H1 (cell line): ENCODE measurements around the gene MRFAP1L1. TPM values are rescaled to one million over a fixed set of nuclear protein-coding genes. Genes with fewer than 3 reads are reported as not detected.

Experiments
- CTCF ChIA-PET: fragments of 300-600 bp; sonication (Branson Sonifier 250); formaldehyde crosslinking; loops from one replicate; lab custom pipeline; 2021; ENCODE audit not compliant: partially characterized antibody; lab: Charles Lee
- POLR2A ChIA-PET: fragments of 300-600 bp; sonication (Branson Sonifier 250); formaldehyde crosslinking; loops from one replicate; lab custom pipeline; 2021; ENCODE audit warnings: inconsistent platforms; ENCODE audit not compliant: partially characterized antibody; lab: Charles Lee
- DNase-seq, 2 experiments: peaks; one replicate each; pipeline versions ENCODE4 v3.0.0 to v3.0.0-alpha.2; 2010 to 2022; ENCODE audit warnings: low spot score in 2 of 2, low read depth in 1 of 2, mixed read lengths in 1 of 2
- FAIRE-seq: peaks from 2 replicates; lab custom pipeline; 2011; peaks lifted over from hg19 to GRCh38; lab: Jason Lieb, UNC
- H2AFZ ChIP-seq: 2 replicates; pipeline ENCODE4 v1.8.1; 2012; ENCODE audit warnings: low read length, inconsistent platforms
- H2AK5ac ChIP-seq: 2 replicates; pipeline ENCODE4 v1.6.1; 2013; ENCODE audit warnings: low read depth, low read length
- H2BK120ac ChIP-seq: replicated peaks from 2 replicates; pipeline ENCODE3; 2013; ENCODE audit warnings: low read depth, low read length, inconsistent platforms
- H2BK12ac ChIP-seq: 2 replicates; pipeline ENCODE4 v1.6.1; 2013; ENCODE audit warnings: low read depth, low read length
- H2BK15ac ChIP-seq: 2 replicates; pipeline ENCODE4 v1.6.1; 2013; ENCODE audit warnings: low read length
- H2BK20ac ChIP-seq: 2 replicates; pipeline ENCODE4 v1.6.1; 2013; ENCODE audit warnings: low read length
- H2BK5ac ChIP-seq: 2 replicates; pipeline ENCODE4 v1.6.1; 2013; ENCODE audit warnings: low read depth, low read length
- H3K14ac ChIP-seq: 2 replicates; pipeline ENCODE4 v1.6.1; 2013; ENCODE audit warnings: inconsistent platforms; ENCODE audit not compliant: insufficient read length
- H3K18ac ChIP-seq: 2 replicates; pipeline ENCODE4 v1.6.1; 2013; ENCODE audit warnings: low read length; ENCODE audit errors: extremely low read depth
- H3K23ac ChIP-seq: 2 replicates; pipeline ENCODE4 v1.6.1; 2013; ENCODE audit warnings: inconsistent platforms; ENCODE audit not compliant: insufficient read length
- H3K23me2 ChIP-seq: 2 replicates; pipeline ENCODE4 v1.6.1; 2013; ENCODE audit warnings: low read depth, low read length
- H3K27ac ChIP-seq: 2 replicates; pipeline ENCODE4 v1.6.1; 2011; ENCODE audit warnings: low read depth, low read length, inconsistent platforms
- H3K27me3 ChIP-seq, 4 experiments: replicated peaks in 1 of 4; 1 replicate in 1 of 4; 2 replicates in 3 of 4; pipeline versions ENCODE4 v1.6.1 to v1.8.1; 2011 to 2013; ENCODE audit warnings: low read length in 3 of 4, mild to moderate bottlenecking in 3 of 4, inconsistent platforms in 2 of 4, mixed read lengths in 2 of 4, moderate library complexity in 1 of 4; ENCODE audit not compliant: control insufficient read depth in 3 of 4, insufficient read depth in 3 of 4; ENCODE audit errors: extremely low read depth in 1 of 4
- H3K36me3 ChIP-seq, 4 experiments: 2 replicates each; pipeline versions ENCODE4 v1.6.1 to v1.8.1; 2011 to 2013; ENCODE audit warnings: mild to moderate bottlenecking in 4 of 4, low read length in 3 of 4, moderate library complexity in 2 of 4, control low read depth in 1 of 4, inconsistent platforms in 1 of 4; ENCODE audit not compliant: insufficient read depth in 4 of 4, control insufficient read depth in 2 of 4
- H3K4ac ChIP-seq: replicated peaks from 2 replicates; pipeline ENCODE3; 2013; ENCODE audit warnings: low read length, low read depth, mixed read lengths, inconsistent platforms; ENCODE audit not compliant: insufficient read length
- H3K4me1 ChIP-seq, 4 experiments: replicated peaks in 1 of 4; 1 replicate in 1 of 4; 2 replicates in 3 of 4; pipeline versions ENCODE4 v1.6.1 to v1.8.1; 2011 to 2013; ENCODE audit warnings: low read length in 3 of 4, inconsistent platforms in 2 of 4, mixed read lengths in 1 of 4; ENCODE audit not compliant: insufficient read depth in 4 of 4, control insufficient read depth in 3 of 4
- H3K4me2 ChIP-seq, 2 experiments: 2 replicates each; pipeline versions ENCODE4 v1.6.1 to v1.8.1; 2011 to 2013; ENCODE audit warnings: low read depth in 2 of 2, low read length in 2 of 2, control low read depth in 1 of 2, inconsistent platforms in 1 of 2, mild to moderate bottlenecking in 1 of 2; ENCODE audit not compliant: insufficient read depth in 1 of 2
- H3K4me3 ChIP-seq, 4 experiments: fragments of 200-600, 300-600 bp in 1 of 4; sonication (generic), shearing (Covaris generic), sonication (Bioruptor Twin) in 1 of 4; 2 replicates each; pipeline versions ENCODE4 v1.5.1 to v1.8.1; 2011 to 2016; ENCODE audit warnings: low read length in 4 of 4, low read depth in 3 of 4, control low read depth in 2 of 4, inconsistent platforms in 2 of 4, mild to moderate bottlenecking in 2 of 4, mixed read lengths in 1 of 4, moderate library complexity in 1 of 4; ENCODE audit not compliant: insufficient read depth in 2 of 4; ENCODE audit errors: extremely low read depth in 1 of 4
- H3K56ac ChIP-seq: replicated peaks from 2 replicates; pipeline ENCODE3; 2013; ENCODE audit warnings: low read depth, mild to moderate bottlenecking, mixed read lengths, low read length, inconsistent platforms; ENCODE audit not compliant: insufficient read length
- H3K79me1 ChIP-seq: 2 replicates; pipeline ENCODE4 v1.6.1; 2013; ENCODE audit warnings: low read depth, low read length, control low read depth
- H3K79me2 ChIP-seq, 2 experiments: 2 replicates each; pipeline versions ENCODE4 v1.6.1 to v1.8.1; 2012 to 2013; ENCODE audit warnings: low read length in 2 of 2, mild to moderate bottlenecking in 2 of 2, inconsistent platforms in 1 of 2; ENCODE audit not compliant: insufficient read depth in 2 of 2, control insufficient read depth in 1 of 2
- H3K9ac ChIP-seq, 4 experiments: replicated peaks in 1 of 4; 1 replicate in 1 of 4; 2 replicates in 3 of 4; pipeline versions ENCODE4 v1.6.1 to v1.8.1; 2011 to 2013; ENCODE audit warnings: low read depth in 3 of 4, low read length in 3 of 4, control low read depth in 2 of 4, mild to moderate bottlenecking in 2 of 4, moderate library complexity in 2 of 4, inconsistent platforms in 1 of 4; ENCODE audit errors: extremely low read depth in 1 of 4
- H3K9me3 ChIP-seq, 2 experiments: 2 replicates each; pipeline versions ENCODE4 v1.6.1 to v1.8.1; 2012 to 2013; ENCODE audit warnings: mild to moderate bottlenecking in 2 of 2, moderate library complexity in 2 of 2, control low read depth in 1 of 2, inconsistent platforms in 1 of 2, low read depth in 1 of 2, low read length in 1 of 2, mixed read lengths in 1 of 2; ENCODE audit not compliant: insufficient read depth in 2 of 2
- H4K20me1 ChIP-seq, 2 experiments: replicated peaks in 1 of 2; 2 replicates each; pipeline versions ENCODE3 to v1.8.1; 2011 to 2013; ENCODE audit warnings: inconsistent platforms in 2 of 2, low read length in 2 of 2, mild to moderate bottlenecking in 1 of 2; ENCODE audit not compliant: insufficient read depth in 2 of 2, control insufficient read depth in 1 of 2
- H4K5ac ChIP-seq: 2 replicates; pipeline ENCODE4 v1.6.1; 2013; ENCODE audit warnings: low read length, low read depth, mixed read lengths, inconsistent platforms; ENCODE audit not compliant: insufficient read length
- H4K8ac ChIP-seq: 2 replicates; pipeline ENCODE4 v1.8.0; 2013; ENCODE audit warnings: mild to moderate bottlenecking, moderate library complexity, low read length, inconsistent platforms; ENCODE audit not compliant: insufficient read depth; ENCODE audit errors: extremely low read depth
- H4K91ac ChIP-seq: replicated peaks from 2 replicates; pipeline ENCODE3; 2013; ENCODE audit warnings: low read length, mixed read lengths, inconsistent platforms; ENCODE audit not compliant: insufficient read length
- CHD2 ChIP-seq: IDR thresholded peaks from 2 replicates; pipeline ENCODE4 v1.6.1; 2012; ENCODE audit warnings: low read length, improper control_type of control experiment
- RXRA ChIP-seq: IDR thresholded peaks from 2 replicates; pipeline ENCODE4 v1.6.1; 2011; ENCODE audit warnings: low read depth, mild to moderate bottlenecking, low read length, moderate library complexity; ENCODE audit not compliant: insufficient read depth
- WGBS, 2 experiments: shearing (Covaris generic) in 1 of 2; methylation state at CpG; one replicate each; pipeline versions ENCODE4 v1.1.6 to v1.1.7; 2013 to 2015; ENCODE audit warnings: low lambda C conversion rate in 2 of 2, mixed read lengths in 2 of 2, inconsistent platforms in 1 of 2, low coverage in 1 of 2, missing lambda C conversion rate in 1 of 2; ENCODE audit not compliant: insufficient replicate concordance in 2 of 2, insufficient coverage in 1 of 2, insufficient read length in 1 of 2; ENCODE audit errors: extremely low coverage in 1 of 2, missing lambda C conversion rate in 1 of 2; 5-methylcytosine and 5-hydroxymethylcytosine counted together
- polyA plus RNA-seq, 7 experiments: library from polyadenylated mRNA; depleted of rRNA in 3 of 7; stranded (reverse) in 5 of 7; unstranded in 2 of 7; fragments of >200 nt in 5 of 7; fragments of 200-250 nt in 2 of 7; gene quantifications; 1 replicate in 5 of 7; 2 replicates in 1 of 7; 4 replicates in 1 of 7; pipeline versions ENCODE4 v1.2.1 to v1.2.3, GENCODE V29; 2011 to 2013; ENCODE audit warnings: missing spikeins in 2 of 7, mixed read lengths in 2 of 7
- total RNA-seq: library from RNA; stranded (reverse); fragmentation: NEBNext Ultra II Directional; extraction: Animal tissue kit (Norgen Biotek cat#: 25700); gene quantifications from 2 replicates; pipeline ENCODE4 v1.2.1, GENCODE V29; 2021
- TF ChIP-seq, protein P1 (sequence below): IDR thresholded peaks from 2 replicates; pipeline ENCODE4 v1.6.1; 2011; ENCODE audit warnings: low read length, improper control_type of control experiment

The MRFAP1L1 gene
- total and polyA plus RNA-seq, 2 of the 8 experiments (the other 6 are each of a cell fraction or from before 2014, with no cell fraction given): 26.8 to 54.3 TPM

DNA sequence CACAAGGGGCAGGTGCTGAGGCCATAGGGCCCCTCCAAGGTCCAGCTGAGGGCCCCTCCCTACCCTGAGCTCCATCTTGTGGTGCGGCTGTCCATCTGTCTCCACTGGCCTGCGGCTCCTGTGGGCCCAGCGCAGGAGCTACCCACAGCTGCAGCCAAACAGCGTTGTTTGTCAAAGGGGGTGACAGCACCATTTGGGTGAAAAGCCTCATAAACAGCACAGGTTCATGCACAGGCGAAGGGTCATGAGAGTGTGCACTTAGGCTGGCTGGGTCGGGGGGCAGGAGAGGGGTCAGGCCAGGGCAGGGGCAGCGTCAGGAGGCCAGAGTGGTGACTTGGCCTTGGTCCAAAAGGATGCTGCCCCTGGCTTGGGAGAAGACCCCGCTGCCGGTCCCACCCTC lies 38.6 kb upstream of the MRFAP1L1 start:
- Histone ChIP-seq H3K79me2 (no peaks in the 10 kb centered on the region), H4K91ac (no peak overlapping the region), H3K4me3 (no peak overlapping the region), H2BK120ac (no peak overlapping the region), H3K18ac (no peak overlapping the region), H2BK12ac (no peak overlapping the region), H2BK5ac (no peak overlapping the region), H4K5ac (no peak overlapping the region), H3K36me3 (no peaks in the 10 kb centered on the region), H3K9ac (no peak overlapping the region), H3K23ac (no peak overlapping the region), H2BK15ac (no peak overlapping the region), H3K79me1 (no peaks in the 10 kb centered on the region), H3K4me1 (peaks cover 0 to 6% (median 0%) of the 10 kb centered on the region in 4 experiments; a peak in 2 of 7 replicates), H3K4me2 (no peak overlapping the region), H2AFZ (no peak overlapping the region), H3K27me3 (no peaks in the 10 kb centered on the region), H4K8ac (no peak overlapping the region), H3K27ac (no peak overlapping the region), H3K23me2 (no peaks in the 10 kb centered on the region), H3K56ac (no peak overlapping the region), H2AK5ac (no peak overlapping the region), H2BK20ac (no peak overlapping the region), H3K4ac (no peak overlapping the region), H3K14ac (no peak overlapping the region), H4K20me1 (no peaks in the 10 kb centered on the region), H3K9me3 (no peaks in the 10 kb centered on the region)
- ChIA-PET POLR2A (no interaction called here), CTCF (no interaction called here)
- FAIRE-seq (no peak), DNase-seq (no peak)
- 87% methylated on average over 9 of the region's 9 CpGs; no CpG with 5 or more reads in 1 of the 2 experiments for WGBS, 2 experiments
- TF ChIP-seq CHD2 (no peak), RXRA (no peak)
- TF ChIP-seq, protein P1, sequence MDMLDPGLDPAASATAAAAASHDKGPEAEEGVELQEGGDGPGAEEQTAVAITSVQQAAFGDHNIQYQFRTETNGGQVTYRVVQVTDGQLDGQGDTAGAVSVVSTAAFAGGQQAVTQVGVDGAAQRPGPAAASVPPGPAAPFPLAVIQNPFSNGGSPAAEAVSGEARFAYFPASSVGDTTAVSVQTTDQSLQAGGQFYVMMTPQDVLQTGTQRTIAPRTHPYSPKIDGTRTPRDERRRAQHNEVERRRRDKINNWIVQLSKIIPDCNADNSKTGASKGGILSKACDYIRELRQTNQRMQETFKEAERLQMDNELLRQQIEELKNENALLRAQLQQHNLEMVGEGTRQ: no peak
